MM.1S (cell line): ENCODE data around the gene KRT5.

Source experiments
- EZH2phosphoT487 ChIP-seq: fragments of 300-600 bp; sonication (generic); IDR thresholded peaks from 2 replicates; pipeline ENCODE4 v1.6.1; 2018; ENCODE audit warnings: antibody characterized with exemption, low read length
- TF ChIP-seq, protein P1 (sequence below): fragments of 300-600 bp; sonication (generic); IDR thresholded peaks from 2 replicates; pipeline ENCODE4 v1.5.1; 2016; ENCODE audit warnings: antibody characterized with exemption, low read length, mixed read lengths

GRCh38 chr12:52558781-52559445 is 38.7 kb upstream of the KRT5 start:
- TF ChIP-seq, protein P1, sequence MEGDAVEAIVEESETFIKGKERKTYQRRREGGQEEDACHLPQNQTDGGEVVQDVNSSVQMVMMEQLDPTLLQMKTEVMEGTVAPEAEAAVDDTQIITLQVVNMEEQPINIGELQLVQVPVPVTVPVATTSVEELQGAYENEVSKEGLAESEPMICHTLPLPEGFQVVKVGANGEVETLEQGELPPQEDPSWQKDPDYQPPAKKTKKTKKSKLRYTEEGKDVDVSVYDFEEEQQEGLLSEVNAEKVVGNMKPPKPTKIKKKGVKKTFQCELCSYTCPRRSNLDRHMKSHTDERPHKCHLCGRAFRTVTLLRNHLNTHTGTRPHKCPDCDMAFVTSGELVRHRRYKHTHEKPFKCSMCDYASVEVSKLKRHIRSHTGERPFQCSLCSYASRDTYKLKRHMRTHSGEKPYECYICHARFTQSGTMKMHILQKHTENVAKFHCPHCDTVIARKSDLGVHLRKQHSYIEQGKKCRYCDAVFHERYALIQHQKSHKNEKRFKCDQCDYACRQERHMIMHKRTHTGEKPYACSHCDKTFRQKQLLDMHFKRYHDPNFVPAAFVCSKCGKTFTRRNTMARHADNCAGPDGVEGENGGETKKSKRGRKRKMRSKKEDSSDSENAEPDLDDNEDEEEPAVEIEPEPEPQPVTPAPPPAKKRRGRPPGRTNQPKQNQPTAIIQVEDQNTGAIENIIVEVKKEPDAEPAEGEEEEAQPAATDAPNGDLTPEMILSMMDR, result no peak
- no peak for TF ChIP-seq EZH2phosphoT487
